CD4-positive, CD25-positive, alpha-beta regulatory T cell (primary cell): Measurements from ENCODE around the gene NR2F1. TPM values are rescaled to one million over a fixed set of nuclear protein-coding genes. Genes with fewer than 3 reads are reported as not detected.

Experiments used
- ATAC-seq, 2 donors: fragments of 150-1000 bp; cut with Tn5 transposase; one replicate each; pipeline ENCODE4 v1.10.0; 2021; ENCODE audit warnings: low read depth in 2 of 2, moderate number of reproducible peaks in 2 of 2, moderate library complexity in 1 of 2
- DNase-seq, 3 donors: peaks; one replicate each; pipeline versions ENCODE4 v3.0.0 to v3.0.0-alpha.2; 2012 to 2022; ENCODE audit warnings: mixed read lengths in 1 of 3
- H3K27ac ChIP-seq: one replicate; pipeline ENCODE4 v1.7.0; 2013; ENCODE audit warnings: mild to moderate bottlenecking, low read length; ENCODE audit not compliant: insufficient read depth, poor library complexity, severe bottlenecking
- H3K27me3 ChIP-seq: one replicate; pipeline ENCODE4 v1.7.0; 2013; ENCODE audit warnings: low read length; ENCODE audit not compliant: control insufficient read depth, insufficient read depth
- H3K36me3 ChIP-seq: one replicate; pipeline ENCODE4 v1.7.0; 2013; ENCODE audit warnings: mild to moderate bottlenecking, low read length, moderate library complexity; ENCODE audit not compliant: control insufficient read depth, insufficient read depth
- H3K4me1 ChIP-seq: 2 replicates; pipeline ENCODE4 v1.7.0; 2013; ENCODE audit warnings: mild to moderate bottlenecking, low read length; ENCODE audit not compliant: insufficient read depth, control insufficient read depth, poor library complexity, severe bottlenecking
- H3K4me3 ChIP-seq: one replicate; pipeline ENCODE4 v1.7.0; 2013; ENCODE audit warnings: low read depth, mild to moderate bottlenecking, low read length, moderate library complexity
- H3K9me3 ChIP-seq, 2 experiments: 1 replicate in 1 of 2; 2 replicates in 1 of 2; pipeline ENCODE4 v1.7.0; 2013; ENCODE audit warnings: low read length in 2 of 2, mild to moderate bottlenecking in 1 of 2, moderate library complexity in 1 of 2; ENCODE audit not compliant: control insufficient read depth in 2 of 2
- H3K27ac Mint-ChIP-seq, 3 donors: one replicate each; pipeline ENCODE4 v1.8.0; 2020 to 2022; ENCODE audit warnings: mild to moderate bottlenecking in 3 of 3, mixed read lengths in 3 of 3, moderate library complexity in 2 of 3
- H3K27me3 Mint-ChIP-seq: one replicate; pipeline ENCODE4 v1.8.0; 2022; ENCODE audit warnings: mild to moderate bottlenecking, mixed read lengths
- H3K36me3 Mint-ChIP-seq: one replicate; pipeline ENCODE4 v1.8.0; 2020; ENCODE audit warnings: mixed read lengths
- H3K4me1 Mint-ChIP-seq, 4 donors: one replicate each; pipeline ENCODE4 v1.8.0; 2020 to 2022; ENCODE audit warnings: mixed read lengths in 4 of 4, mild to moderate bottlenecking in 1 of 4
- H3K4me3 Mint-ChIP-seq, 4 donors: one replicate each; pipeline ENCODE4 v1.8.0; 2020 to 2022; ENCODE audit warnings: mild to moderate bottlenecking in 4 of 4, mixed read lengths in 4 of 4, moderate library complexity in 3 of 4
- H3K9me3 Mint-ChIP-seq, 7 donors: one replicate each; pipeline ENCODE4 v1.8.0; 2020 to 2022; ENCODE audit warnings: mixed read lengths in 7 of 7, mild to moderate bottlenecking in 3 of 7, moderate library complexity in 2 of 7
- polyA plus RNA-seq, 4 donors: library from polyadenylated mRNA; unstranded; fragments of 300-500 nt; fragmentation: Illumina TruSeq; gene quantifications; one replicate each; pipeline ENCODE4 v1.2.3, GENCODE V29; 2021
- total RNA-seq: library from RNA; stranded (reverse); gene quantifications from one replicate; pipeline ENCODE4 v1.2.3, GENCODE V29; 2022

Gene NR2F1
- total and polyA plus RNA-seq, 5 donors from 2014 or later: not detected

- ATAC-seq (no peak), DNase-seq (no peak)
- peaks cover 0 to 36% (median 18%) of the 10 kb centered on the region in 4 donors for H3K4me1 Mint-ChIP-seq
- Histone ChIP-seq H3K9me3 (no peaks in the 10 kb centered on the region), H3K27ac (no peak overlapping the region), H3K27me3 (peaks cover 65% of the 10 kb centered on the region), H3K4me1 (peaks cover 37% of the 10 kb centered on the region), H3K4me3 (no peak overlapping the region), H3K36me3 (no peaks in the 10 kb centered on the region)
- H3K9me3 Mint-ChIP-seq: peaks cover 0 to 4% (median 0%) of the 10 kb centered on the region in 7 donors
- H3K27me3 Mint-ChIP-seq: peaks cover 91% of the 10 kb centered on the region
- peaks cover 4% of the 10 kb centered on the region for H3K36me3 Mint-ChIP-seq
- no peak overlapping the region for H3K27ac Mint-ChIP-seq
- no peak overlapping the region for H3K4me3 Mint-ChIP-seq
These were observed 7.3 kb upstream of the NR2F1 start for GRCh38 chr5:93575461-93576414.

- H3K4me1 ChIP-seq: peaks cover 33% of the 10 kb centered on the region
- H3K9me3 Mint-ChIP-seq: peaks cover 0 to 2% (median 0%) of the 10 kb centered on the region in 7 donors
- H3K4me3 ChIP-seq: no peak overlapping the region
- H3K36me3 Mint-ChIP-seq: peaks cover 4% of the 10 kb centered on the region
- H3K4me3 Mint-ChIP-seq: peak overlapping the region in 2 of 4 donors; percentile 15 to 55
- no peak for DNase-seq
- H3K27ac ChIP-seq: no peak overlapping the region
- H3K36me3 ChIP-seq: no peaks in the 10 kb centered on the region
- H3K27me3 ChIP-seq: peaks cover 59% of the 10 kb centered on the region
- H3K9me3 ChIP-seq: no peaks in the 10 kb centered on the region
- H3K27ac Mint-ChIP-seq: no peak overlapping the region
- peaks cover 82% of the 10 kb centered on the region for H3K27me3 Mint-ChIP-seq
- peaks cover 0 to 28% (median 14%) of the 10 kb centered on the region in 4 donors for H3K4me1 Mint-ChIP-seq
- ATAC-seq: no peak
These were observed 5.8 kb upstream of the NR2F1 start for GRCh38 chr5:93576994-93577853.

GRCh38 chr5:93577854-93578812, 4.9 kb upstream of the NR2F1 start:
- H3K4me1 Mint-ChIP-seq: peaks cover 0 to 22% (median 13%) of the 10 kb centered on the region in 4 donors
- no peak overlapping the region for H3K27ac Mint-ChIP-seq
- peaks cover 4% of the 10 kb centered on the region for H3K36me3 Mint-ChIP-seq
- Histone ChIP-seq H3K27ac (no peak overlapping the region), H3K27me3 (peaks cover 67% of the 10 kb centered on the region), H3K36me3 (no peaks in the 10 kb centered on the region), H3K9me3 (no peaks in the 10 kb centered on the region), H3K4me3 (no peak overlapping the region), H3K4me1 (peaks cover 39% of the 10 kb centered on the region)
- peaks cover 0 to 2% (median 0%) of the 10 kb centered on the region in 7 donors for H3K9me3 Mint-ChIP-seq
- peaks cover 73% of the 10 kb centered on the region for H3K27me3 Mint-ChIP-seq
- ATAC-seq: no peak
- DNase-seq: no peak
- peak overlapping the region; percentile 15 to 77 (median 41) for H3K4me3 Mint-ChIP-seq

- peaks cover 5 to 19% (median 9%) of the 10 kb centered on the region in 4 donors for H3K4me1 Mint-ChIP-seq
- no peaks in the 10 kb centered on the region for H3K9me3 ChIP-seq
- no peak overlapping the region for H3K27ac Mint-ChIP-seq
- peaks cover 4% of the 10 kb centered on the region for H3K36me3 Mint-ChIP-seq
- DNase-seq (no peak), ATAC-seq (no peak)
- peak overlapping the region in 3 of 4 donors; percentile 15 to 77 (median 21) for H3K4me3 Mint-ChIP-seq
- peaks cover 62% of the 10 kb centered on the region for H3K27me3 ChIP-seq
- H3K9me3 Mint-ChIP-seq: peaks cover 0 to 2% (median 0%) of the 10 kb centered on the region in 7 donors
- H3K27me3 Mint-ChIP-seq: peaks cover 64% of the 10 kb centered on the region
- H3K27ac ChIP-seq: no peak overlapping the region
- H3K36me3 ChIP-seq: no peaks in the 10 kb centered on the region
- H3K4me1 ChIP-seq: peaks cover 47% of the 10 kb centered on the region
- H3K4me3 ChIP-seq: no peak overlapping the region
These were observed 4.0 kb upstream of the NR2F1 start for GRCh38 chr5:93578813-93579691.

GRCh38 chr5:93579692-93580062, 3.3 kb upstream of the NR2F1 start:
- ATAC-seq (no peak), DNase-seq (no peak)
- Histone ChIP-seq H3K27me3 (peaks cover 59% of the 10 kb centered on the region), H3K27ac (no peak overlapping the region), H3K9me3 (no peaks in the 10 kb centered on the region), H3K36me3 (no peaks in the 10 kb centered on the region), H3K4me1 (peaks cover 47% of the 10 kb centered on the region), H3K4me3 (no peak overlapping the region)
- H3K27ac Mint-ChIP-seq: no peak overlapping the region
- peak overlapping the region in 2 of 4 donors; percentile 67 to 75 for H3K4me3 Mint-ChIP-seq
- peaks cover 58% of the 10 kb centered on the region for H3K27me3 Mint-ChIP-seq
- H3K4me1 Mint-ChIP-seq: peaks cover 5 to 19% (median 9%) of the 10 kb centered on the region in 4 donors
- peaks cover 0 to 2% (median 0%) of the 10 kb centered on the region in 7 donors for H3K9me3 Mint-ChIP-seq
- peaks cover 4% of the 10 kb centered on the region for H3K36me3 Mint-ChIP-seq

- ATAC-seq: no peak
- no peak overlapping the region for H3K27ac Mint-ChIP-seq
- Histone ChIP-seq H3K4me1 (peaks cover 47% of the 10 kb centered on the region), H3K27me3 (peaks cover 53% of the 10 kb centered on the region), H3K36me3 (no peaks in the 10 kb centered on the region), H3K4me3 (peak overlapping the region; percentile 68), H3K9me3 (no peaks in the 10 kb centered on the region), H3K27ac (no peak overlapping the region)
- H3K4me3 Mint-ChIP-seq: peak overlapping the region in 2 of 4 donors; percentile 83 to 94
- H3K9me3 Mint-ChIP-seq: peaks cover 0 to 2% (median 0%) of the 10 kb centered on the region in 7 donors
- H3K27me3 Mint-ChIP-seq: peaks cover 54% of the 10 kb centered on the region
- no peak for DNase-seq
- peaks cover 4% of the 10 kb centered on the region for H3K36me3 Mint-ChIP-seq
- H3K4me1 Mint-ChIP-seq: peaks cover 5 to 19% (median 9%) of the 10 kb centered on the region in 4 donors
These were observed 2.7 kb upstream of the NR2F1 start for GRCh38 chr5:93580063-93580926.
